ENCODE data around the gene MACROD2. TPM values are rescaled to one million over a fixed set of nuclear protein-coding genes. Genes with fewer than 3 reads are reported as not detected.

The MACROD2 gene
- total and polyA plus RNA-seq, 2 donors (not counting 1 experiment from before 2014, with no cell fraction given): 5.3 to 6.7 TPM

GRCh38 chr20:14406495-14406894 lies 411.2 kb downstream of the MACROD2 start:
- Mint-ChIP-seq H3K27me3 (no peaks in the 10 kb centered on the region), H3K4me1 (no peaks in the 10 kb centered on the region), H3K27ac (no peak overlapping the region), H3K4me3 (no peak overlapping the region), H3K9me3 (ENCODE audit: insufficient read depth) (no peaks in the 10 kb centered on the region)
- intact Hi-C loops (cut with micrococcal nuclease): no loop called here
- no peak overlapping the region for H3K27ac ChIP-seq (ENCODE audit: low read length in 2 of 2)
- no peak overlapping the region for H2AFZ ChIP-seq (ENCODE audit: insufficient read depth, low read depth, low read length, poor library complexity, severe bottlenecking)
- no peak overlapping the region for H3K4me3 ChIP-seq (ENCODE audit: control extremely low read depth in 1 of 5, extremely low read depth in 1 of 5, insufficient read depth in 1 of 5, low read depth in 2 of 5, low read length in 4 of 5)
- POLR2A ChIA-PET: no interaction called here
- DNase-seq: no peak
- H3K36me3 ChIP-seq (replicated peaks in 1 of 2; ENCODE audit: control extremely low read depth in 1 of 2, control insufficient read depth in 1 of 2, extremely low read depth in 1 of 2, insufficient read depth in 2 of 2, low read length in 1 of 2): no peaks in the 10 kb centered on the region
- H3K27me3 ChIP-seq (replicated peaks in 1 of 4; ENCODE audit: control extremely low read depth in 1 of 4, control insufficient read depth in 3 of 4, insufficient read depth in 4 of 4, low read length in 3 of 4): no peaks in the 10 kb centered on the region
- no peaks in the 10 kb centered on the region for H3K79me2 ChIP-seq (ENCODE audit: control insufficient read depth, insufficient read depth, low read length)
- CTCF ChIA-PET: no interaction called here
- TF ChIP-seq EZH2 (IDR thresholded peaks at IDR 0.05; ENCODE audit: borderline replicate concordance, insufficient read depth, low read depth, low read length, poor library complexity, severe bottlenecking) (no peak), CTCF (IDR thresholded peaks at IDR 0.05) (no peak)
- no peaks in the 10 kb centered on the region for H3K9me3 ChIP-seq (ENCODE audit: control extremely low read depth in 1 of 3, control insufficient read depth in 2 of 3, insufficient read depth in 1 of 3, low read length in 2 of 3)
- no peak overlapping the region for H3K9ac ChIP-seq (ENCODE audit: low read length)
- no peaks in the 10 kb centered on the region for H4K20me1 ChIP-seq (ENCODE audit: control insufficient read depth, insufficient read depth, low read length, poor library complexity, severe bottlenecking)
- H3K4me2 ChIP-seq (replicated peaks; ENCODE audit: low read depth, low read length, poor library complexity, severe bottlenecking): no peak overlapping the region
- ATAC-seq (ENCODE audit: low read depth): no peak
- H3K4me1 ChIP-seq (ENCODE audit: control insufficient read depth in 2 of 2, insufficient read depth in 2 of 2, low read length in 2 of 2): no peaks in the 10 kb centered on the region

- no peaks in the 10 kb centered on the region for H3K27me3 Mint-ChIP-seq
- Histone ChIP-seq H2AFZ (ENCODE audit: insufficient read depth, low read depth, low read length, poor library complexity, severe bottlenecking) (no peak overlapping the region), H4K20me1 (ENCODE audit: control insufficient read depth, insufficient read depth, low read length, poor library complexity, severe bottlenecking) (no peaks in the 10 kb centered on the region), H3K27ac (ENCODE audit: low read length in 2 of 2) (no peak overlapping the region), H3K4me2 (replicated peaks; ENCODE audit: low read depth, low read length, poor library complexity, severe bottlenecking) (no peak overlapping the region), H3K9ac (ENCODE audit: low read length) (no peak overlapping the region), H3K4me3 (ENCODE audit: control extremely low read depth in 1 of 5, extremely low read depth in 1 of 5, insufficient read depth in 1 of 5, low read depth in 2 of 5, low read length in 4 of 5) (no peak overlapping the region), H3K9me3 (ENCODE audit: control extremely low read depth in 1 of 3, control insufficient read depth in 2 of 3, insufficient read depth in 1 of 3, low read length in 2 of 3) (no peaks in the 10 kb centered on the region), H3K79me2 (ENCODE audit: control insufficient read depth, insufficient read depth, low read length) (no peaks in the 10 kb centered on the region), H3K27me3 (replicated peaks in 1 of 4; ENCODE audit: control extremely low read depth in 1 of 4, control insufficient read depth in 3 of 4, insufficient read depth in 4 of 4, low read length in 3 of 4) (no peaks in the 10 kb centered on the region), H3K4me1 (ENCODE audit: control insufficient read depth in 2 of 2, insufficient read depth in 2 of 2, low read length in 2 of 2) (no peaks in the 10 kb centered on the region), H3K36me3 (replicated peaks in 1 of 2; ENCODE audit: control extremely low read depth in 1 of 2, control insufficient read depth in 1 of 2, extremely low read depth in 1 of 2, insufficient read depth in 2 of 2, low read length in 1 of 2) (no peaks in the 10 kb centered on the region)
- no peak for DNase-seq
- CTCF ChIA-PET: no interaction called here
- H3K4me1 Mint-ChIP-seq: no peaks in the 10 kb centered on the region
- H3K4me3 Mint-ChIP-seq: no peak overlapping the region
- no CpG with 5 or more reads among the region's 3 CpGs for WGBS (ENCODE audit: insufficient coverage)
- ATAC-seq (ENCODE audit: low read depth): no peak
- POLR2A ChIA-PET: no interaction called here
- intact Hi-C loops (cut with micrococcal nuclease): no loop called here
- no peaks in the 10 kb centered on the region for H3K9me3 Mint-ChIP-seq (ENCODE audit: insufficient read depth)
- no peak for TF ChIP-seq CTCF (IDR thresholded peaks at IDR 0.05)
- TF ChIP-seq EZH2 (IDR thresholded peaks at IDR 0.05; ENCODE audit: borderline replicate concordance, insufficient read depth, low read depth, low read length, poor library complexity, severe bottlenecking): no peak
- no peak overlapping the region for H3K27ac Mint-ChIP-seq
Measured at GRCh38 chr20:14407336-14407735, 412.0 kb downstream of the MACROD2 start.
